Adrenal gland (tissue), 5 donors: Measurements from ENCODE around the gene HOXA13.

Experiments
- CTCF ChIP-seq, 6 experiments: fragments of 450-650 bp in 4 of 6; fragments of 200-600 bp in 2 of 6; sonication (generic) in 1 of 6; IDR thresholded peaks; 1 replicate in 5 of 6; 2 replicates in 1 of 6; pipeline versions ENCODE4 v1.5.1 to v1.8.0; 2016 to 2021; ENCODE audit warnings: antibody characterized with exemption in 6 of 6, mild to moderate bottlenecking in 2 of 6, moderate library complexity in 1 of 6
- POLR2A ChIP-seq, 2 donors: fragments of 450-650 bp; IDR thresholded peaks; one replicate each; pipeline ENCODE4 v1.6.1; 2017; ENCODE audit warnings: antibody characterized with exemption in 2 of 2, mild to moderate bottlenecking in 2 of 2, moderate library complexity in 1 of 2
- donor health status: DM: no; HTN: no; CAD: no.

GRCh38 chr7:27156508-27156898 is 43.4 kb downstream of the HOXA13 start, which contains the start of gene HOXA7:
- peak in 1 of 2 donors; percentile 35 for TF ChIP-seq POLR2A (IDR thresholded peaks at IDR 0.05)
- no peak for TF ChIP-seq CTCF (IDR thresholded peaks at IDR 0.05)
